ENCODE measurements around the gene SERPIND1. TPM values are rescaled to one million over a fixed set of nuclear protein-coding genes. Genes with fewer than 3 reads are reported as not detected.

Gene SERPIND1
- total and polyA plus RNA-seq, 2 experiments from 2014 or later: 50.9 to 56.8 TPM

GRCh38 chr22:20750461-20751184 lies 23.3 kb upstream of the SERPIND1 start:
- 89% methylated on average over 9 of the region's 9 CpGs for WGBS (ENCODE audit: low lambda C conversion rate, missing lambda C conversion rate)

GRCh38 chr22:20751185-20751851 lies 22.6 kb upstream of the SERPIND1 start:
- Histone ChIP-seq H3K4me1 (ENCODE audit: insufficient read depth) (no peaks in the 10 kb centered on the region), H3K4me3 (no peak overlapping the region), H3K27me3 (no peaks in the 10 kb centered on the region), H2AFZ (no peak overlapping the region), H3K27ac (no peak overlapping the region), H3K36me3 (replicated peaks; ENCODE audit: insufficient read depth, low read depth) (no peaks in the 10 kb centered on the region), H3K79me2 (no peaks in the 10 kb centered on the region), H3K9me3 (ENCODE audit: low read depth) (no peaks in the 10 kb centered on the region), H3K9me2 (replicated peaks; ENCODE audit: insufficient read depth) (no peaks in the 10 kb centered on the region), H4K20me1 (ENCODE audit: insufficient read depth, poor library complexity, severe bottlenecking) (no peaks in the 10 kb centered on the region), H3K4me2 (no peak overlapping the region)
- TF ChIP-seq EZH2phosphoT487 (IDR thresholded peaks at IDR 0.05; ENCODE audit: low read depth, severe bottlenecking, unreplicated experiment): no peak
- TF ChIP-seq, protein P1, sequence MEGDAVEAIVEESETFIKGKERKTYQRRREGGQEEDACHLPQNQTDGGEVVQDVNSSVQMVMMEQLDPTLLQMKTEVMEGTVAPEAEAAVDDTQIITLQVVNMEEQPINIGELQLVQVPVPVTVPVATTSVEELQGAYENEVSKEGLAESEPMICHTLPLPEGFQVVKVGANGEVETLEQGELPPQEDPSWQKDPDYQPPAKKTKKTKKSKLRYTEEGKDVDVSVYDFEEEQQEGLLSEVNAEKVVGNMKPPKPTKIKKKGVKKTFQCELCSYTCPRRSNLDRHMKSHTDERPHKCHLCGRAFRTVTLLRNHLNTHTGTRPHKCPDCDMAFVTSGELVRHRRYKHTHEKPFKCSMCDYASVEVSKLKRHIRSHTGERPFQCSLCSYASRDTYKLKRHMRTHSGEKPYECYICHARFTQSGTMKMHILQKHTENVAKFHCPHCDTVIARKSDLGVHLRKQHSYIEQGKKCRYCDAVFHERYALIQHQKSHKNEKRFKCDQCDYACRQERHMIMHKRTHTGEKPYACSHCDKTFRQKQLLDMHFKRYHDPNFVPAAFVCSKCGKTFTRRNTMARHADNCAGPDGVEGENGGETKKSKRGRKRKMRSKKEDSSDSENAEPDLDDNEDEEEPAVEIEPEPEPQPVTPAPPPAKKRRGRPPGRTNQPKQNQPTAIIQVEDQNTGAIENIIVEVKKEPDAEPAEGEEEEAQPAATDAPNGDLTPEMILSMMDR (IDR thresholded peaks at IDR 0.05; ENCODE audit: poor library complexity): no peak
- TF ChIP-seq EZH2 (IDR thresholded peaks at IDR 0.05; ENCODE audit: borderline replicate concordance): no peak
- 93% methylated on average over 18 of the region's 18 CpGs for WGBS (ENCODE audit: low lambda C conversion rate, missing lambda C conversion rate)
- no peak for DNase-seq (ENCODE audit: low spot score)

More at GRCh38 chr22:20750461-20751184, 23.3 kb upstream of the SERPIND1 start:
- Histone ChIP-seq H4K20me1 (ENCODE audit: insufficient read depth, poor library complexity, severe bottlenecking) (no peaks in the 10 kb centered on the region), H3K4me2 (no peak overlapping the region), H3K36me3 (replicated peaks; ENCODE audit: insufficient read depth, low read depth) (no peaks in the 10 kb centered on the region), H2AFZ (no peak overlapping the region), H3K4me1 (ENCODE audit: insufficient read depth) (no peaks in the 10 kb centered on the region), H3K4me3 (no peak overlapping the region), H3K9me3 (ENCODE audit: low read depth) (no peaks in the 10 kb centered on the region), H3K27me3 (no peaks in the 10 kb centered on the region), H3K79me2 (no peaks in the 10 kb centered on the region), H3K9me2 (replicated peaks; ENCODE audit: insufficient read depth) (no peaks in the 10 kb centered on the region), H3K27ac (no peak overlapping the region)
- TF ChIP-seq EZH2 (IDR thresholded peaks at IDR 0.05; ENCODE audit: borderline replicate concordance): no peak
- peak; percentile 58 for DNase-seq (ENCODE audit: low spot score)

GRCh38 chr22:20752104-20752741 lies 21.7 kb upstream of the SERPIND1 start:
- Histone ChIP-seq H2AFZ (no peak overlapping the region), H3K9me3 (ENCODE audit: low read depth) (no peaks in the 10 kb centered on the region), H3K9me2 (replicated peaks; ENCODE audit: insufficient read depth) (no peaks in the 10 kb centered on the region), H4K20me1 (ENCODE audit: insufficient read depth, poor library complexity, severe bottlenecking) (no peaks in the 10 kb centered on the region), H3K36me3 (replicated peaks; ENCODE audit: insufficient read depth, low read depth) (no peaks in the 10 kb centered on the region), H3K4me1 (ENCODE audit: insufficient read depth) (no peaks in the 10 kb centered on the region), H3K27ac (no peak overlapping the region), H3K27me3 (no peaks in the 10 kb centered on the region), H3K4me2 (no peak overlapping the region), H3K79me2 (no peaks in the 10 kb centered on the region), H3K4me3 (no peak overlapping the region)
- DNase-seq (ENCODE audit: low spot score): no peak
- WGBS (ENCODE audit: low lambda C conversion rate, missing lambda C conversion rate): 97% methylated on average over 7 of the region's 7 CpGs
- TF ChIP-seq, protein P1 (IDR thresholded peaks at IDR 0.05; ENCODE audit: poor library complexity): no peak
- TF ChIP-seq EZH2phosphoT487 (IDR thresholded peaks at IDR 0.05; ENCODE audit: low read depth, severe bottlenecking, unreplicated experiment) (no peak), EZH2 (IDR thresholded peaks at IDR 0.05; ENCODE audit: borderline replicate concordance) (no peak)

DNA sequence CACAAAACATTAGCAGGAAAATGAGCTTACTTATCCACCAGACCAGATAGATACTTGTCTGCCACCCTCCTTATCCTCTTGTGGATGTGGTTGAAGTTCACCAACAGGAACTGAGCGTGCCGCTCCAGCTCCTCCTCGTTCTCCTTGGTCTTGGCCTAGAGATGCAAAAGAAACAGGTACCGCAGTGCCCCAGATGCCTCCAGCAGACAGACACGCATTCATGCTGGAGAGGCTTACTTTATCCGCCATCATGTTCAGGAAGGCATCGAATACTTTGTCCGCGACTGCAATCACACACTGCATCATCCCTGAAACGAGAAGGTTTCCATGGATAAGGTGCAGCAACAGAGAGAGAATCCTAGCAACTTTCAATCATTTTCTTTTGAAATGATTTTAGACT lies 21.0 kb upstream of the SERPIND1 start:
- Histone ChIP-seq H3K4me2 (no peak overlapping the region), H3K36me3 (replicated peaks; ENCODE audit: insufficient read depth, low read depth) (peaks cover 3% of the 10 kb centered on the region)
- WGBS (ENCODE audit: low lambda C conversion rate, missing lambda C conversion rate): 94% methylated on average over 10 of the region's 10 CpGs

More for the DNA sequence above, 21.0 kb upstream of the SERPIND1 start:
- no peaks in the 10 kb centered on the region for H3K4me1 ChIP-seq (ENCODE audit: insufficient read depth)
- no peak for DNase-seq (ENCODE audit: low spot score)
- H3K9me3 ChIP-seq (ENCODE audit: low read depth): no peaks in the 10 kb centered on the region
- no peaks in the 10 kb centered on the region for H3K27me3 ChIP-seq
- no peak overlapping the region for H3K4me3 ChIP-seq
- no peak overlapping the region for H2AFZ ChIP-seq
- no peaks in the 10 kb centered on the region for H4K20me1 ChIP-seq (ENCODE audit: insufficient read depth, poor library complexity, severe bottlenecking)
- TF ChIP-seq EZH2phosphoT487 (IDR thresholded peaks at IDR 0.05; ENCODE audit: low read depth, severe bottlenecking, unreplicated experiment): no peak
- TF ChIP-seq, protein P1 (IDR thresholded peaks at IDR 0.05; ENCODE audit: poor library complexity): no peak
- TF ChIP-seq EZH2 (IDR thresholded peaks at IDR 0.05; ENCODE audit: borderline replicate concordance): no peak
- H3K27ac ChIP-seq: no peak overlapping the region
- no peaks in the 10 kb centered on the region for H3K79me2 ChIP-seq
- H3K9me2 ChIP-seq (replicated peaks; ENCODE audit: insufficient read depth): no peaks in the 10 kb centered on the region
